Breast epithelium (tissue), 3 donors: ENCODE results near the gene FIGLA.

ENCODE experiments used
- POLR2AphosphoS5 ChIP-seq, 3 donors: sonication (generic); formaldehyde crosslinking; IDR thresholded peaks; one replicate each; pipeline ENCODE4 v1.6.1; 2017; ENCODE audit warnings: antibody characterized with exemption in 3 of 3
- TF ChIP-seq, protein P1 (sequence below), 3 donors: fragments of 450-650 bp; IDR thresholded peaks; one replicate each; pipeline ENCODE4 v1.5.1; 2016 to 2017; ENCODE audit warnings: antibody characterized with exemption in 3 of 3, mild to moderate bottlenecking in 3 of 3, moderate library complexity in 3 of 3

DNA sequence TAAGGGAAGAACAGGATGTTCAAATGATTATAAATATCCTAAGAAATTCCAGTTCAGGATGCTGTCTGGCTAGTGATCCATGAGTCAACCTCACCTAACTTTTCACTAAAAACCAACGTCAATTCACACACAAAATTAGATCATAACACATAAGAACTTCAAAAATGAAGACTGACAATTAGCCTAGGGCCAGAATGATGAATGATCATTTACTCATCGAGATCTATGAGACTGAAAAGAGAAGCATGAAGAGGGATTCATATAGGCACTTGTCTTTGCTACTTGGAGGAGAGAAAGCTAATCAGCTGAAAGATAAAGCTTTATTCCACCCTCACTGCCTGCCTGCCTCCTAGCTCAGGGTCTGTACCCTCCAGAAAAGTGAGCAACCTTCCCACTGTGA, 52.3 kb downstream of the FIGLA start:
- TF ChIP-seq, protein P1, sequence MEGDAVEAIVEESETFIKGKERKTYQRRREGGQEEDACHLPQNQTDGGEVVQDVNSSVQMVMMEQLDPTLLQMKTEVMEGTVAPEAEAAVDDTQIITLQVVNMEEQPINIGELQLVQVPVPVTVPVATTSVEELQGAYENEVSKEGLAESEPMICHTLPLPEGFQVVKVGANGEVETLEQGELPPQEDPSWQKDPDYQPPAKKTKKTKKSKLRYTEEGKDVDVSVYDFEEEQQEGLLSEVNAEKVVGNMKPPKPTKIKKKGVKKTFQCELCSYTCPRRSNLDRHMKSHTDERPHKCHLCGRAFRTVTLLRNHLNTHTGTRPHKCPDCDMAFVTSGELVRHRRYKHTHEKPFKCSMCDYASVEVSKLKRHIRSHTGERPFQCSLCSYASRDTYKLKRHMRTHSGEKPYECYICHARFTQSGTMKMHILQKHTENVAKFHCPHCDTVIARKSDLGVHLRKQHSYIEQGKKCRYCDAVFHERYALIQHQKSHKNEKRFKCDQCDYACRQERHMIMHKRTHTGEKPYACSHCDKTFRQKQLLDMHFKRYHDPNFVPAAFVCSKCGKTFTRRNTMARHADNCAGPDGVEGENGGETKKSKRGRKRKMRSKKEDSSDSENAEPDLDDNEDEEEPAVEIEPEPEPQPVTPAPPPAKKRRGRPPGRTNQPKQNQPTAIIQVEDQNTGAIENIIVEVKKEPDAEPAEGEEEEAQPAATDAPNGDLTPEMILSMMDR (IDR thresholded peaks at IDR 0.05), result no peak
- TF ChIP-seq POLR2AphosphoS5 (IDR thresholded peaks at IDR 0.05), result no peak
